GM23338 (cell line): ENCODE measurements around the gene SOWAHC.

Experiments used
- CREB1 ChIP-seq: fragments of 250-450 bp; sonication (Bioruptor Pico); IDR thresholded peaks from 2 replicates; pipeline ENCODE4 v1.5.0; 2020; ENCODE audit warnings: low read depth, mild to moderate bottlenecking, moderate library complexity
- CTCF ChIP-seq, 2 experiments: fragments of 200-600 bp in 1 of 2; sonication (generic) in 1 of 2; conservative IDR thresholded peaks; 2 replicates each; pipeline versions ENCODE4 v1.5.1 to v1.6.1; 2016 to 2017; ENCODE audit warnings: antibody characterized with exemption in 2 of 2, low read depth in 2 of 2, mild to moderate bottlenecking in 2 of 2, moderate library complexity in 1 of 2
- ETS1 ChIP-seq: IDR thresholded peaks from 2 replicates; pipeline ENCODE4 v1.6.1; 2016; ENCODE audit warnings: antibody characterized with exemption
- EZH2 ChIP-seq: fragments of 200-600 bp; sonication (generic); IDR thresholded peaks from one replicate; pipeline ENCODE4 v1.8.0; 2017; ENCODE audit warnings: antibody characterized with exemption, mild to moderate bottlenecking, low read depth; ENCODE audit not compliant: unreplicated experiment
- EZH2phosphoT487 ChIP-seq: fragments of 200-600 bp; sonication (generic); IDR thresholded peaks from one replicate; pipeline ENCODE4 v1.8.1; 2018; ENCODE audit warnings: antibody characterized with exemption; ENCODE audit not compliant: unreplicated experiment
- JUNB ChIP-seq: IDR thresholded peaks from one replicate; pipeline ENCODE4 v1.6.1; 2016; ENCODE audit warnings: antibody characterized with exemption; ENCODE audit not compliant: unreplicated experiment
- NANOG ChIP-seq: IDR thresholded peaks from 2 replicates; pipeline ENCODE4 v1.6.1; 2016; ENCODE audit warnings: antibody characterized with exemption, borderline replicate concordance
- POLR2AphosphoS5 ChIP-seq: IDR thresholded peaks from 2 replicates; pipeline ENCODE4 v1.6.1; 2016; ENCODE audit warnings: antibody characterized with exemption, low read depth
- REST ChIP-seq: IDR thresholded peaks from one replicate; pipeline ENCODE4 v1.6.1; 2018; ENCODE audit warnings: antibody characterized with exemption; ENCODE audit not compliant: unreplicated experiment
- STAT1 ChIP-seq: IDR thresholded peaks from one replicate; pipeline ENCODE4 v1.6.1; 2016; ENCODE audit warnings: antibody characterized with exemption; ENCODE audit not compliant: unreplicated experiment
- ZNF114 ChIP-seq: fragments of 250-450 bp; sonication (Bioruptor Pico); IDR thresholded peaks from 2 replicates; pipeline ENCODE4 v1.5.0; 2020; ENCODE audit warnings: mild to moderate bottlenecking, moderate library complexity
- ZNF331 ChIP-seq: fragments of 250-450 bp; sonication (Bioruptor Pico); IDR thresholded peaks from 2 replicates; pipeline ENCODE4 v1.5.0; 2020; ENCODE audit warnings: low read depth, mild to moderate bottlenecking, moderate library complexity

- TF ChIP-seq CTCF (conservative IDR thresholded peaks at IDR 0.05; ENCODE audit: low read depth in 2 of 2) (no peak), CREB1 (CRISPR knock-in tag) (no peak), EZH2 (no peak), POLR2AphosphoS5 (no peak), JUNB (no peak), EZH2phosphoT487 (no peak), REST (no peak), ZNF331 (CRISPR knock-in tag) (no peak), ETS1 (no peak), NANOG (no peak), ZNF114 (CRISPR knock-in tag) (no peak), STAT1 (no peak)
Measured at GRCh38 chr2:109637749-109638570, 23.8 kb downstream of the SOWAHC start.
